IgD-negative memory B cell (primary cell): Measurements from ENCODE around the gene NOL4L. TPM values are rescaled to one million over a fixed set of nuclear protein-coding genes. Genes with fewer than 3 reads are reported as not detected.

Experiments used
- H3K27ac Mint-ChIP-seq, 3 donors: one replicate each; pipeline ENCODE4 v1.8.0; 2020 to 2022; ENCODE audit warnings: mild to moderate bottlenecking in 3 of 3, mixed read lengths in 3 of 3, moderate library complexity in 1 of 3
- H3K27me3 Mint-ChIP-seq: one replicate; pipeline ENCODE4 v1.8.0; 2021; ENCODE audit warnings: mixed read lengths
- H3K36me3 Mint-ChIP-seq: one replicate; pipeline ENCODE4 v1.8.0; 2020; ENCODE audit warnings: mild to moderate bottlenecking, mixed read lengths
- H3K4me1 Mint-ChIP-seq, 3 donors: one replicate each; pipeline ENCODE4 v1.8.0; 2020 to 2022; ENCODE audit warnings: mixed read lengths in 3 of 3, mild to moderate bottlenecking in 1 of 3
- H3K4me3 Mint-ChIP-seq, 4 donors: one replicate each; pipeline ENCODE4 v1.8.0; 2020 to 2022; ENCODE audit warnings: mild to moderate bottlenecking in 4 of 4, mixed read lengths in 4 of 4, moderate library complexity in 3 of 4
- H3K9me3 Mint-ChIP-seq, 3 donors: one replicate each; pipeline ENCODE4 v1.8.0; 2020 to 2021; ENCODE audit warnings: mixed read lengths in 3 of 3, mild to moderate bottlenecking in 1 of 3
- polyA plus RNA-seq: library from polyadenylated mRNA; unstranded; fragments of 300-500 nt; fragmentation: Illumina TruSeq; gene quantifications from one replicate; pipeline ENCODE4 v1.2.3, GENCODE V29; 2021

Gene NOL4L
- polyA plus RNA-seq, 1 donor from 2014 or later, result 7.3 TPM

DNA sequence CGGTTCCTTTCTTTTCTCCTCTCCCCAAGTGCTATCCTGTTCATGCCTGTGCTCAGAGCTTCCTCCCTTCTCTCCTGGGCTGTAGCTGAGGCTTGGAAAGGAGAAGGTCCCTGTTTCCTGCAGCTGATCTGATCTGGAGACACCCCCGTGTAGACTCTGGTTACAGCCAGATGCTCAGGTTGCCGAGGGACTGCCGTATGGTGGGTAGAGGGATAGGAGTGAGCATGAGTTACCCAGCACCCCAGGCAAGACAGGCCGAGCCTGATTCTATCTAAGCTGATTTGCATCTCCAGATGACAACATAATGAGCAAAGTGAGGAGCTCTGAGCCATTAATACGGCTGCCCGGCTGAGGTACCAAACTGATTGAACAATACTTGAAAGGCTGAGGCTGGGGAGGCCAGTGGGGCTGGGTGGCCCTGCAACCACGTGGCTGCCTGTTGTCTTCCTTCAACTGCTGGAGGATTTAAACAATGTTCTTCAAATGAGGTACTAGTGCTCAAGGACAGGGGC, 135.2 kb downstream of the NOL4L start:
- H3K9me3 Mint-ChIP-seq, result no peaks in the 10 kb centered on the region
- H3K27me3 Mint-ChIP-seq, result no peaks in the 10 kb centered on the region
- H3K27ac Mint-ChIP-seq, result peak overlapping the region in 2 of 3 donors; percentile 8 to 94
- H3K36me3 Mint-ChIP-seq, result no peaks in the 10 kb centered on the region
- H3K4me3 Mint-ChIP-seq, result peak overlapping the region in 1 of 4 donors; percentile 50
- H3K4me1 Mint-ChIP-seq, result peaks cover 22 to 30% (median 23%) of the 10 kb centered on the region in 3 donors

- peak overlapping the region in 2 of 3 donors; percentile 8 to 94 for H3K27ac Mint-ChIP-seq
- no peaks in the 10 kb centered on the region for H3K27me3 Mint-ChIP-seq
- no peak overlapping the region for H3K4me3 Mint-ChIP-seq
- H3K36me3 Mint-ChIP-seq, result no peaks in the 10 kb centered on the region
- peaks cover 23 to 34% (median 23%) of the 10 kb centered on the region in 3 donors for H3K4me1 Mint-ChIP-seq
- H3K9me3 Mint-ChIP-seq, result no peaks in the 10 kb centered on the region
These were observed 135.9 kb downstream of the NOL4L start for GRCh38 chr20:32449057-32449889.

- Mint-ChIP-seq H3K27me3 (no peaks in the 10 kb centered on the region), H3K36me3 (no peaks in the 10 kb centered on the region), H3K27ac (peak overlapping the region in 2 of 3 donors; percentile 30 to 83), H3K9me3 (no peaks in the 10 kb centered on the region), H3K4me3 (no peak overlapping the region), H3K4me1 (peaks cover 29 to 40% (median 31%) of the 10 kb centered on the region in 3 donors)
These were observed 136.7 kb downstream of the NOL4L start for GRCh38 chr20:32448306-32449056.

GRCh38 chr20:32447136-32448027, 137.8 kb downstream of the NOL4L start:
- Mint-ChIP-seq H3K27me3 (no peaks in the 10 kb centered on the region), H3K9me3 (no peaks in the 10 kb centered on the region), H3K36me3 (no peaks in the 10 kb centered on the region), H3K27ac (peak overlapping the region; percentile 30 to 83 (median 68)), H3K4me3 (peak overlapping the region in 1 of 4 donors; percentile 28), H3K4me1 (peaks cover 38 to 49% (median 42%) of the 10 kb centered on the region in 3 donors)

DNA sequence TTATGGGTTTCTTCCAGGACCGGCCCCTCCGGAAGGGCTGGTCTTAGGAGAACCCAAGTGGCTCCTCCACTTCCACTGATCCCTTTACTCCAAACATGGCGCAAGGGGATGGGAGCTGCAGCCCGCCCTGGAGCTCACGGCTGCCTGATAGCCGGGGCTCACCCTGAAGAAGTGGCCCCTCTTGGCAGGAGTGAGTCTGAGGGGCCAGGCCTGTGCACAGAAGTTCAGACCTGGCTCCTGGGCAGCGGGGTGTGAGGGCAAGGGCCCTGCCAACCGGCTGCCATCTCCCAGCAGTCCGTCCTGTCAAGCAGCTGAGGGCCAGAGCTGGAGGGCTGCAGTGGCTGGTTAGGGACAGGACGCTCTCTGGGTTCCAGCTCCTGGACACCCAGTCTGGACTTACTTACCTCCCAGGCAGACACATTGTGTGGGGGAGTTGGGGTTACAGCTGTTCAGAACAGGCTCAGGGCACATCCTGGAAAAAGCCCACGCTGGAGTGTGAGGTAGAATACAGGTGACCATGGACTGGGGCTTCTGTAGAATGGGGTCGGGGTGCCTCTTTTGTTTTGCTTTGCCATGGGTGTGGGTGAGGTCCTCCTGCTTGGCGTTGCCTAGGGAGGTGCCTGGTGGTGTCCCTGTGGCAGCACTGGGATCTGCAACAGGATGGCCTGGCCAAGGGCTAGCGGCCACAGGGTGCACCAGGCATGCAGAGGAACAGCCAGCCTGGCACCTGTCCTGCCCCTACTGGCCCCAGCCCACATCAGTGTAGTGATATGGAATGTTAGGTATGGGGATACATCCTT, 138.6 kb downstream of the NOL4L start:
- Mint-ChIP-seq H3K27me3 (no peaks in the 10 kb centered on the region), H3K4me3 (no peak overlapping the region), H3K4me1 (peaks cover 41 to 55% (median 42%) of the 10 kb centered on the region in 3 donors), H3K27ac (peak overlapping the region; percentile 46 to 68 (median 50)), H3K9me3 (no peaks in the 10 kb centered on the region), H3K36me3 (no peaks in the 10 kb centered on the region)

DNA sequence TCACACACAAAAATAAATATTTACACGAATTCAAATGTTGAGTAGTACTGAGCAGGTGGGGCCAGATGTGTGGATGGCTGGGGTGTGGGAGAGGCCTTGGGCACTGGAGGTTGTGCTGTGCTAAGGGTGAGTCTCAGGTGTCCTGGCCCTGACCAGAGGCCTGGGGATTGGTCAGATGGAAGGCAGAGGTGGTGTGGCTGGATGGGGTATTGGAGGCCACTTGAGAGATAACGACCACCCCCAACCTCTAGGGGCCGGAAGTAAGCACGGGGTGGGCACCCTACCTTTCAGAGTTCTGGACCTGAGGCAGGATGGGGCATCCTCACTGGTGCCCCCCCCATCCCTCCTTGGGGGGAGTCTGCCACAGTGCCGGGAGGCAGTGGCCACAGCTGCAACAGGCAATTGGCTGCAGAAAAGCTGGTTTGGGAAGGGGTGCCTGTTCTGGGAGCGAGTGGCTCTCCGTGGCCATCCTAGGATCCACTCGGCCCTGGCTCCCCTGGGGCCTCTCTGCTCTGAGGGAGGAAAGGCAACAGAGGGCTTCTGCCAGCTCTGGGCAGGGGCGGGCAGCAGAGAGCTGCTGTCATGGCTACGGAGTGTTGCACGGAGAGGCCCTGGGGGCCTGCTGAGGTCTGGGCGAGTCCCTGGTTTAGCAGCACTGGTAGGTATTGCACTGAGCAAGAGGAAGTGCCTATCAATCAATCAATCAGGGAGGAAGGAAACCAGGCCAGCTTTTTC, 139.4 kb downstream of the NOL4L start:
- no peaks in the 10 kb centered on the region for H3K36me3 Mint-ChIP-seq
- peaks cover 38 to 55% (median 42%) of the 10 kb centered on the region in 3 donors for H3K4me1 Mint-ChIP-seq
- H3K4me3 Mint-ChIP-seq, result peak overlapping the region in 1 of 4 donors; percentile 90
- H3K27ac Mint-ChIP-seq, result peak overlapping the region in 2 of 3 donors; percentile 46 to 92
- no peaks in the 10 kb centered on the region for H3K27me3 Mint-ChIP-seq
- no peaks in the 10 kb centered on the region for H3K9me3 Mint-ChIP-seq

DNA sequence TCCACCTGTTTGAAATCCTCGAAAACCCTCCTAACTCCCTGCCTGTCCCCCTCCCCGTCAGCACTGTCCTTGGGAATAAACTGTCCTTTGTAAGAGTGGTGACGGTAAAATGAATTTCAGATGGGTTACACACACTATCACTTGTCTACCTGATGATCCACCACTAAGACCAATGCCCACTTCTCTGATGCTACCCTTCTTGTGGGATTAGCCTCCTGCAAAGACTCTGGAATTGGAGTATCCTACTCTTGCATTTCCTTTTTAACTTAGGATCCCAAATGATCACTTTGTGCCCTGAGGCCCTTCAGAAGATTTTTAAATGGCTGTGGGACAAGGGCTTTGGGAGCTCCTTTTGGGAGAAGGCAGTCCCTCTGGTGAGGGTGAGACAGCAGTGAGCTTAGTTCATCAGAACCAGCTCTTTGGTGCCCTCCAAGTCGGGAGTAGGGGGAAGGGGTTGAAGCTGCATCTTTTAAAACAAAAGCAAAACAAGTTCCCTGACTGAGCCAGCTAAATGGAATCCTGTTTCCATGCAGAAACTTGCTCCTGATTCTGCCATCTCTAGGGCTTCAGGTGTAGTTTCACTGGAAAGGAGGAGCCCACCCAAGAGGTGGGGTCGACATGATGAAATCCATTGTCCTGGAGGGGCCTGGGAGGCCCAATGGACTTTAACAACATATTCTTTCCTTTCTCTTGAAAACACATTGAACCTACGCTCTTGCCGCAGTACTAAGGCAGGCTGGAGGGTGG, 140.5 kb downstream of the NOL4L start:
- H3K36me3 Mint-ChIP-seq, result no peaks in the 10 kb centered on the region
- peak overlapping the region in 1 of 4 donors; percentile 74 for H3K4me3 Mint-ChIP-seq
- peaks cover 32 to 52% (median 34%) of the 10 kb centered on the region in 3 donors for H3K4me1 Mint-ChIP-seq

DNA sequence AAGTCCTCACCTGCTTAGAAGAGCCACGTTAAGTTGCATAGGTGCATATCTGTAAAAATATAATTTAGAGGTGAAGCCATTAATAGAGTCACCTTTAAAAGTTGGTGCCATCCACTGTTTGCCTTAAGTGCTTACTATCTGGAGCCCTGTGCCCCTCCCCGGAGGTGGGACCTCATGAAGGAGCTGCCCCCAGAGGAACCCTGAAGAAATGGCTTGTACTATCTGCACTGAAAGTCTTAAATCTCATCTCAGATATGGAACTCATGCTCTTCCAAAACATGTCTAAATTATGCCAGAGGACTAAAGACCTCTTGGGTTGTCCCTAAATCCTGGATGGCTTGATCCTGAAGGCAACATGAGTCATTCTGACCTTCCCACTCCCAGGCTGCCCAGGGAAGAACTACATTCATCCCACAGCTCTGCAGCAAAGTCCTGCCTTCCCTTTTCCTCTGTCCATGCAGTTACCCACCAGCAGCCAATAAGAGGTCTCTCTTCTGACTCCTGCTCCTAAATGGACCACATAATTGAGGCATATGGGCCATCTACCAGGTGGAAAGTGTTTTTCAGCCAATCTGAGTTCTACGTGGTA, 141.7 kb downstream of the NOL4L start:
- Mint-ChIP-seq H3K36me3 (no peaks in the 10 kb centered on the region), H3K4me3 (peak overlapping the region in 3 of 4 donors; percentile 19 to 78 (median 64)), H3K9me3 (no peaks in the 10 kb centered on the region), H3K27ac (peak overlapping the region in 2 of 3 donors; percentile 16 to 52), H3K4me1 (peaks cover 30 to 48% (median 32%) of the 10 kb centered on the region in 3 donors), H3K27me3 (no peaks in the 10 kb centered on the region)

More for the DNA sequence above, 140.5 kb downstream of the NOL4L start:
- Mint-ChIP-seq H3K27ac (peak overlapping the region in 2 of 3 donors; percentile 46 to 65), H3K9me3 (no peaks in the 10 kb centered on the region), H3K27me3 (no peaks in the 10 kb centered on the region)

DNA sequence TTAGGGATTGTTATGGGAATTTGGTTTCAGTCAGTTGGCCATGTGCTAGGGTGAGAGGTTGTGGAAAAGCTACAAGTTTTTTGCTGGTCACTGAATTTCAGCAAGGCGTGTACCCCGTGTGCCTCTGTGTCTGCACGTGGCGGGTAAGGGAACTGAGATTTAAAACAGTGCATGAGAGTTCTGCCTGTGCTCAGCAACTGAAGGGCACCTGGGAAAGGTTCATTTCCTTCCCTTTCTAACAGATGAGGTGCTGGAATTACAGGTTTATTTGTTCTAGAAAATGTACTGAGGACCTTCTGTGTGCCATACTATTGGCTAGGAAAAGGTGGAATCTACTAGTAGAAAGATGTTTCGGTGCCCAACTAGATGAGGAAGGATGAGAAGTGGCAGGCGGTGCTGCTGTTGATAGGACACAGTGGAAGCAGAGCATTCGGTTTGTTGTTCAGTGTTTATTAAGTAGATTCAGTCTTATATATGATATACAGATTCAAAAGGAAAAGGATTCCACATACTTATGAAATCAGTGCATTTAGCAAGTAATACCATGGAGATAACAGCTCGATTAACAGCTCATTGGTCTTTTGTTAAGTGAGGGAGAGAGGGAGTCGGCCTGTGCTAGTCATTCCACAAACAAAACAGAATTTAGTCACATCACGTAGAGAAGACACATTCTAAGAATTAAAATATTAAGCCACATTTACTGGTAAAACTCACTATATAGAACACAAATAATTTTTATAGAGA, 142.3 kb downstream of the NOL4L start:
- Mint-ChIP-seq H3K4me1 (peaks cover 26 to 46% (median 32%) of the 10 kb centered on the region in 3 donors), H3K27ac (peak overlapping the region; percentile 0 to 18 (median 16)), H3K4me3 (peak overlapping the region in 3 of 4 donors; percentile 9 to 70 (median 41)), H3K36me3 (no peaks in the 10 kb centered on the region), H3K27me3 (no peaks in the 10 kb centered on the region), H3K9me3 (no peaks in the 10 kb centered on the region)

GRCh38 chr20:32441638-32442037, 143.5 kb downstream of the NOL4L start:
- H3K9me3 Mint-ChIP-seq, result no peaks in the 10 kb centered on the region
- H3K27me3 Mint-ChIP-seq, result no peaks in the 10 kb centered on the region
- peaks cover 26 to 42% (median 32%) of the 10 kb centered on the region in 3 donors for H3K4me1 Mint-ChIP-seq
- H3K36me3 Mint-ChIP-seq, result no peaks in the 10 kb centered on the region
- no peak overlapping the region for H3K27ac Mint-ChIP-seq
- H3K4me3 Mint-ChIP-seq, result peak overlapping the region in 2 of 4 donors; percentile 18 to 79

GRCh38 chr20:32440758-32441078, 144.4 kb downstream of the NOL4L start:
- Mint-ChIP-seq H3K27ac (peak overlapping the region in 1 of 3 donors; percentile 11), H3K36me3 (no peaks in the 10 kb centered on the region), H3K4me3 (no peak overlapping the region), H3K9me3 (no peaks in the 10 kb centered on the region), H3K4me1 (peaks cover 26 to 36% (median 30%) of the 10 kb centered on the region in 3 donors), H3K27me3 (no peaks in the 10 kb centered on the region)
